ENCODE data around the gene AURKAIP1. TPM values are rescaled to one million over a fixed set of nuclear protein-coding genes. Genes with fewer than 3 reads are reported as not detected.

AURKAIP1 gene
- total and polyA plus RNA-seq, 2 of the 13 experiments (the other 11 are each of a cell fraction or from before 2014, with no cell fraction given) = 69.5 to 175 TPM

DNA sequence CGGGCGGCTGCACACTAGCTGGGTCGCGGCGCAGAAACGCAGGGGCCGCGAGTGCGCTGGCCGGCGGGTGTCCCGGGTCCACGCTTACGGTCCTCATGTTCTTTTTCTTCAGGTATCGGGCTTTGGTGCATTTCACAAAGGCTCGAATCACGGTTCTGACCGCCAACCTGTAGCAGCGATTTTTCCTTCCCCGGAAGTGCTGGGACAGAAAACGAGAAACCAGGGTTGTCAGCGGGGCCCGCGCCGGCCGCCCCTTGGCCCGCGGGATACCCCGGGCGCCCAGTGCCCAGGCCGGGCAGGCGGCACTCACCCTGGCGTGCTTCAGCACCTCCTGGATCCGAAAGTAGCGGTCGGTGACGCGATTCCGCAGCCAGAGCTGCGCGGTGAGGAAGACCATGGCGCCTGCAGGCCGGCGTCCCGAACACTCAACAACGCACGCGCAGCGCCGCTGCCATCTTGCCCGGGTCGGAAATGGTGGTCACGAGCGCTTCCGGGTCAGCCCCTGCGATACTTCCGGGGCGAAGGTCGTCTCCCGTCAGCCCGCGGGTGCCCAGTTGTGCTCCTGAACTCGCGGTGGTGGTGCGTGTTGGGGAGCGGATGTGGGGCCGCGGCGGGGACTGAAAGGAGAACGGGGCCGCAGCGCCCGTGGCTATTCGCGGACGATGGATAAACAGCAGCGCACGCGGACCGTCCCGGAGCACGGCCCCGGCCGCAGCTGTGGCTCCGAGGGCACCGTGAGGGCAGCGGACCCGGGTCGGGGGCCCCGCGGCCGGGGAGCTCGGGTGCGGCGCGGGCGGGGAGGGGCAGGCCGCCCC is 32.0 kb upstream of the AURKAIP1 start, which contains the start of gene MRPL20 (continued):
- TF ChIP-seq, protein P1, sequence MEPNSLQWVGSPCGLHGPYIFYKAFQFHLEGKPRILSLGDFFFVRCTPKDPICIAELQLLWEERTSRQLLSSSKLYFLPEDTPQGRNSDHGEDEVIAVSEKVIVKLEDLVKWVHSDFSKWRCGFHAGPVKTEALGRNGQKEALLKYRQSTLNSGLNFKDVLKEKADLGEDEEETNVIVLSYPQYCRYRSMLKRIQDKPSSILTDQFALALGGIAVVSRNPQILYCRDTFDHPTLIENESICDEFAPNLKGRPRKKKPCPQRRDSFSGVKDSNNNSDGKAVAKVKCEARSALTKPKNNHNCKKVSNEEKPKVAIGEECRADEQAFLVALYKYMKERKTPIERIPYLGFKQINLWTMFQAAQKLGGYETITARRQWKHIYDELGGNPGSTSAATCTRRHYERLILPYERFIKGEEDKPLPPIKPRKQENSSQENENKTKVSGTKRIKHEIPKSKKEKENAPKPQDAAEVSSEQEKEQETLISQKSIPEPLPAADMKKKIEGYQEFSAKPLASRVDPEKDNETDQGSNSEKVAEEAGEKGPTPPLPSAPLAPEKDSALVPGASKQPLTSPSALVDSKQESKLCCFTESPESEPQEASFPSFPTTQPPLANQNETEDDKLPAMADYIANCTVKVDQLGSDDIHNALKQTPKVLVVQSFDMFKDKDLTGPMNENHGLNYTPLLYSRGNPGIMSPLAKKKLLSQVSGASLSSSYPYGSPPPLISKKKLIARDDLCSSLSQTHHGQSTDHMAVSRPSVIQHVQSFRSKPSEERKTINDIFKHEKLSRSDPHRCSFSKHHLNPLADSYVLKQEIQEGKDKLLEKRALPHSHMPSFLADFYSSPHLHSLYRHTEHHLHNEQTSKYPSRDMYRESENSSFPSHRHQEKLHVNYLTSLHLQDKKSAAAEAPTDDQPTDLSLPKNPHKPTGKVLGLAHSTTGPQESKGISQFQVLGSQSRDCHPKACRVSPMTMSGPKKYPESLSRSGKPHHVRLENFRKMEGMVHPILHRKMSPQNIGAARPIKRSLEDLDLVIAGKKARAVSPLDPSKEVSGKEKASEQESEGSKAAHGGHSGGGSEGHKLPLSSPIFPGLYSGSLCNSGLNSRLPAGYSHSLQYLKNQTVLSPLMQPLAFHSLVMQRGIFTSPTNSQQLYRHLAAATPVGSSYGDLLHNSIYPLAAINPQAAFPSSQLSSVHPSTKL (CRISPR knock-in tag; IDR thresholded peaks at IDR 0.05) = peak; percentile 62; the same call in 1 of the 2 replicates
- TF ChIP-seq MBNL3 (CRISPR knock-in tag; conservative IDR thresholded peaks at IDR 0.05) (no peak), ZBTB21 (CRISPR knock-in tag; IDR thresholded peaks at IDR 0.05) (peak; percentile 69), TBL1XR1 (IDR thresholded peaks at IDR 0.05; ENCODE audit: borderline replicate concordance, low read length, partially characterized antibody) (peak; percentile 84), ZBTB8A (CRISPR knock-in tag; IDR thresholded peaks at IDR 0.05; ENCODE audit: borderline replicate concordance, low read depth) (no peak), SAP130 (CRISPR knock-in tag; IDR thresholded peaks at IDR 0.05; ENCODE audit: low read depth) (peak; percentile 96), PLRG1 (conservative IDR thresholded peaks at IDR 0.05) (no peak), ZNF329 (CRISPR knock-in tag; IDR thresholded peaks at IDR 0.05; ENCODE audit: low read depth) (no peak), BCLAF1 (IDR thresholded peaks at IDR 0.05) (no peak), ZXDC (CRISPR knock-in tag; IDR thresholded peaks at IDR 0.05) (peak; percentile 55; the same call in 1 of the 2 replicates), ZNF331 (CRISPR knock-in tag; IDR thresholded peaks at IDR 0.05) (peak; percentile 70), TCF12 (IDR thresholded peaks at IDR 0.05) (no peak), TCF12 (CRISPR knock-in tag; IDR thresholded peaks at IDR 0.05) (0 out of 2 replicates have a peak, but pooled peaks have one; percentile 30)
- TF ChIP-seq, protein P2, sequence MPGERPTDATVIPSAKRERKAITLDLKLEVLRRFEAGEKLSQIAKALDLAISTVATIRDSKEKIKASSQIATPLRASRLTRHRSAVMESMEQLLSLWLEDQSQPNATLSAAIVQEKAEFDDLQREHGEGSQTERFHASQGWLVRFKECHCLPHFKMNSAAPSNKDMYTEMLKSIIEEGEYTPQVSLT (CRISPR knock-in tag; IDR thresholded peaks at IDR 0.05; ENCODE audit: borderline replicate concordance, low read depth) = no peak
- TF ChIP-seq, protein P3, sequence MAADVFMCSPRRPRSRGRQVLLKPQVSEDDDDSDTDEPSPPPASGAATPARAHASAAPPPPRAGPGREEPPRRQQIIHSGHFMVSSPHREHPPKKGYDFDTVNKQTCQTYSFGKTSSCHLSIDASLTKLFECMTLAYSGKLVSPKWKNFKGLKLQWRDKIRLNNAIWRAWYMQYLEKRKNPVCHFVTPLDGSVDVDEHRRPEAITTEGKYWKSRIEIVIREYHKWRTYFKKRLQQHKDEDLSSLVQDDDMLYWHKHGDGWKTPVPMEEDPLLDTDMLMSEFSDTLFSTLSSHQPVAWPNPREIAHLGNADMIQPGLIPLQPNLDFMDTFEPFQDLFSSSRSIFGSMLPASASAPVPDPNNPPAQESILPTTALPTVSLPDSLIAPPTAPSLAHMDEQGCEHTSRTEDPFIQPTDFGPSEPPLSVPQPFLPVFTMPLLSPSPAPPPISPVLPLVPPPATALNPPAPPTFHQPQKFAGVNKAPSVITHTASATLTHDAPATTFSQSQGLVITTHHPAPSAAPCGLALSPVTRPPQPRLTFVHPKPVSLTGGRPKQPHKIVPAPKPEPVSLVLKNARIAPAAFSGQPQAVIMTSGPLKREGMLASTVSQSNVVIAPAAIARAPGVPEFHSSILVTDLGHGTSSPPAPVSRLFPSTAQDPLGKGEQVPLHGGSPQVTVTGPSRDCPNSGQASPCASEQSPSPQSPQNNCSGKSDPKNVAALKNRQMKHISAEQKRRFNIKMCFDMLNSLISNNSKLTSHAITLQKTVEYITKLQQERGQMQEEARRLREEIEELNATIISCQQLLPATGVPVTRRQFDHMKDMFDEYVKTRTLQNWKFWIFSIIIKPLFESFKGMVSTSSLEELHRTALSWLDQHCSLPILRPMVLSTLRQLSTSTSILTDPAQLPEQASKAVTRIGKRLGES (CRISPR knock-in tag; IDR thresholded peaks at IDR 0.05; ENCODE audit: borderline replicate concordance) = peak; percentile 13; the same call in 1 of the 2 replicates
